ELR (cell line): ENCODE results near the gene CDCP2.

ENCODE experiments used
- DNase-seq: peaks from one replicate; pipeline ENCODE4 v3.0.0-alpha.2; 2015; ENCODE audit warnings: low read depth

CDCP2 gene

GRCh38 chr1:54136963-54137533 lies 15.8 kb downstream of the CDCP2 start:
- no peak for DNase-seq

- DNase-seq, result no peak
Observed at GRCh38 chr1:54136269-54136896, 16.4 kb downstream of the CDCP2 start.

- no peak for DNase-seq
Observed at GRCh38 chr1:54135436-54136120, 17.2 kb downstream of the CDCP2 start.

- no peak for DNase-seq
Observed at GRCh38 chr1:54134295-54134694, 18.5 kb downstream of the CDCP2 start.

- DNase-seq, result no peak
Observed at GRCh38 chr1:54132495-54132894, 20.3 kb downstream of the CDCP2 start.

- no peak for DNase-seq
Observed at GRCh38 chr1:54131419-54131818, 21.4 kb downstream of the CDCP2 start.

- DNase-seq, result no peak
Observed at GRCh38 chr1:54129858-54130257, 22.9 kb downstream of the CDCP2 start.

GRCh38 chr1:54127594-54128300 lies 25.1 kb downstream of the CDCP2 start:
- DNase-seq, result no peak

GRCh38 chr1:54126271-54126815 lies 26.5 kb downstream of the CDCP2 start:
- no peak for DNase-seq

GRCh38 chr1:54125386-54126070 lies 27.3 kb downstream of the CDCP2 start:
- DNase-seq, result no peak

- no peak for DNase-seq
Observed at GRCh38 chr1:54124906-54125305, 27.9 kb downstream of the CDCP2 start.

GRCh38 chr1:54124472-54124871 lies 28.3 kb downstream of the CDCP2 start:
- no peak for DNase-seq

- DNase-seq, result no peak
Observed at GRCh38 chr1:54122992-54123391, 29.8 kb downstream of the CDCP2 start.

GRCh38 chr1:54122135-54122751 lies 30.6 kb downstream of the CDCP2 start:
- DNase-seq, result no peak

GRCh38 chr1:54121482-54122134 lies 31.2 kb downstream of the CDCP2 start:
- DNase-seq, result peak; percentile 76

- no peak for DNase-seq
Observed at GRCh38 chr1:54120698-54121481, 31.9 kb downstream of the CDCP2 start.

GRCh38 chr1:54120018-54120697 lies 32.6 kb downstream of the CDCP2 start:
- no peak for DNase-seq

- DNase-seq, result peak; percentile 92
Observed at GRCh38 chr1:54118704-54119103, 34.1 kb downstream of the CDCP2 start.

- peak; percentile 63 for DNase-seq
Observed at GRCh38 chr1:54117815-54118563, 34.8 kb downstream of the CDCP2 start.
